Stimulated activated CD4-positive, alpha-beta T cell treated with anti-CD3 and anti-CD28 coated beads, Interleukin-4, amount 100 ng/mL, for 4 hours (primary cell): ENCODE results near the gene NCK2.

Experiments used
- DNase-seq, 2 experiments: peaks; one replicate each; pipeline ENCODE4 v3.0.0-alpha.2; 2020

Gene NCK2

DNA sequence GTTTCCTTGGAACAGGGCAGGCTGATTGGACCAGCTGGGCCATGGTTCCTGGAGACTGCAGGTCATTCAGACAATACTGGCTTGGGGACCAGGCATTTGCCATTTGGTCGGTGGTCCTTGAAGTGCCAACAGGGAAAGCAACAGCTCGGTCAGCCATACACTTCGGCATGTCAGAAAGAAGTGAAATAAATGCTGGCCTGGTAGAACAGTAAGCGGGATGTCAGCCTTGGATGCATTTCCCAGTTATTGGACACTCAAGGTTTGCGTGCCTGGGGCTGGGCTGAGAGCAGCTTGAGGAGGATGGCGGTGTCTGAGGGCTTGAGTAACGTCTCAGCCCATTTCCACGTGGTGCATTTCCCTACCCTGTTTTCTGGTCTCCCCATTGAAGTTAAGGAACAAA is 75.4 kb downstream of the NCK2 start:
- no peak for DNase-seq

DNA sequence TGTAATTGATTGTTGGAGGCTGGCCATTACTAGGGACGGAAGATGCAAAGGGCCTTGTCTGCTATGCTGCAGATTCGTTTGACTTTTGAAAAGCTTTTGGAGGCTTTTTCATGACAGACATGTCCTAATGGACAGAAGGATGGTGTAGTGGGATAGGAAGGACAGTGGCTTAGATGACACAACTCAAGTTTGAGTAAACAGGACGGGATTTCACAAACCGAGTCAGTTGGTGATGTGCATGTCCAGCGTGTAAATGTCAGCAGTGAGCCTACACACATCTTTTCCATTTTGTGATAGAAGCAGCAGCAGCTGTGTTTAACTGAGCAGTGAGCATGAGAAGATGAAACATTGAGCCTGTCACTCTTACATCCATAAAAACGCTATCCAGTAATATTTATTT is 76.0 kb downstream of the NCK2 start:
- DNase-seq = no peak

DNA sequence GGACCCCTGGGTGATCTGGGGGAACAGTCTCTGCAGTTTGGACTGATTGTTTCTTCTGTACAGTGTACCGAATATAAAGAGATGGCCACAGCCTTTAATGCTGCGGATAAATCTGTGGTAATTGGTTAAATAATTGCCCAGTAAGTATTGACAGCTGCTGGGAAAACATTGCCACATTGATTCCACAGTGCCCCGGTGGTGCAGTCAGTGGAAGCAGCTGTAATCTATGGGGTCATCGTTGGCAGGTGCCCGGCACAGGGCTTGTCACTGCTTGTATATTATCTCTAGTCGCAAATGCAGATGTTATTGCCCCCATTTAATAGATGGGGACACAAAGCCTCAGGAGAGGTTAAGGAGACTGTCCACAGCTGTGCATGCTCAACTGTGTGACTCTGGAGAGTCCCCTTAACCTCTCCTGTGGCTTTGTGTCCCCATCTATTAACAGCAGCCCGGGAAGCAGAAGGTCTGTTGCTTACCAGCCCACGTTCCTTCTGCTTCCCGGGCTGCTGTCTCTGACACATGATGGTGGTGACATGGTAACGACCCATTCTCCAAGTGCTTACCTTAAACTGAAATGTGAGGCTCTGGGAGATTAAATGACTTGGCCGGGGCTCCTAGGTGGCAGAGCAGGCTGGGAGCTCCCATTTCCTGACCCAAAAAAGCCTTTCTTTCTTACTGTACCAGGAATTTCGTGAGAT is 76.9 kb downstream of the NCK2 start:
- no peak for DNase-seq

DNA sequence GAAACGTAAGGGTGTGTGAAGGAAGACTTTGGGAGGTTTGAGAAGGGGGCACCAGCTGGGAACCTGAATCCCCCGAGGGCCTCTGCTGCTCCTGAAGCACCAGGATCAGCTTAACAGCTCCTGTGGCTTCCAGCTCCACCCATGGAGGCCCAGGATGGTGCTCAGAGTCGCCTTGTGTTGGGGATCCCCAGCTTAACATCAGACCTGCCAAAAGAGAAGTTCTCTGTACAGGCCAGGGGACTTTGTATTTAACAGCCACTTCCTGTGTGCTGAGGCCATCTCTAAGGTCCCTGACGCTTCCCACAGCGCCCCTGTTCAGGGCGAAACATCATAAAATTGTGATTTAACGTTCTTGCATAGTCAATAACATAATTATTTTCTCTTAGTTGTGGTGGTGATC is 77.5 kb downstream of the NCK2 start:
- DNase-seq = no peak

DNA sequence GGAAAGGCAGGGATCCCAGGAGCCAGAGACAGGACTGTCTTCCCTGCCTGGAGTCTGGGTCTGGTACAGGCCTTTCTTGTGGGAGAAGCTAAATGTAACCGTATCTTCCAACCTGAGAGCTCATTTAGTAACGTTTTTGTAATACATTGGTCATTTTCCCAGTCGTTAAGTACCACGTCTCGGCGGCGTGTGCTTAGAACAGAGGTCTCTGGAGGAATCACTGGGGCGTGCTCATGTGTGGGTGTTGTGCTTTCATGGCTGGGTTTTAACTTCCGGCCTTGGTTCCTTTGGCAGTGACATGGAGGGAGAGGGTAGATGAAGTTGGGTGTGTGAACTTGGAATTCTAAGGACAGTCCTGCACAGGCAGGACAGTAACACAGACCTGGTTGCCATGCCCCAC is 79.7 kb downstream of the NCK2 start:
- DNase-seq = no peak

DNA sequence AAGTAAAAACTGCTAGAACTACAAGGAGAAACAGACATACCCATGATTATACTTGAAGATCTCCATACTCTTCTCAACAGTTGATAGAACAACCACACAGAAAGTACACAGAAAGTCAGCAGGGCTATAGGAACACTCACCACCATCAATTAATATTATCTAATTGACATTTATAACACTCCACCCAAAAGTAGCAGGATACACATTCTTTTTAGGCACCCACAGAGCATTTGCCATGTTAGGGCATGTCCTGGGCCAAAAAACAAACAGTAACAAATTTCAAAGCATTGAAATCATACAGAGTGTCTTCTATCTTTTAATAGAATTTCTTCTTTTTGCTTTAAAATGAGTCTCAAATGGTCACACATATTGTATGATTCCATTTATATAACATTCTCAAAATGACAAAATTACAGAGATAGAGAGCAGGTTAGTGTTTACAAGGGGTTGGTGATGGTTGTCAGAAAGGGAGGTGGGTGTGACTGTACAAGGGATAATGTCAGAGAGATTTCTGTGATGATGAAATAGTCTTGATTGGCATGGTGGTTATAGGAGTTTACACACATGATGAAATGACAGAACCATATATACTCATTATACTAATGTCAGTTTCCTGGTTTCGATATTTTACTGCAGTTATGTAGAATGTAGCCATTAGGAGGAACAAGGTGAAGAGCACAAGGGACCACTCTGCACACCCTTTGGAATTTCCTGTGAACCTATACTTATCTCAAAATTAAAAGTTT is 82.8 kb downstream of the NCK2 start:
- DNase-seq = no peak

DNA sequence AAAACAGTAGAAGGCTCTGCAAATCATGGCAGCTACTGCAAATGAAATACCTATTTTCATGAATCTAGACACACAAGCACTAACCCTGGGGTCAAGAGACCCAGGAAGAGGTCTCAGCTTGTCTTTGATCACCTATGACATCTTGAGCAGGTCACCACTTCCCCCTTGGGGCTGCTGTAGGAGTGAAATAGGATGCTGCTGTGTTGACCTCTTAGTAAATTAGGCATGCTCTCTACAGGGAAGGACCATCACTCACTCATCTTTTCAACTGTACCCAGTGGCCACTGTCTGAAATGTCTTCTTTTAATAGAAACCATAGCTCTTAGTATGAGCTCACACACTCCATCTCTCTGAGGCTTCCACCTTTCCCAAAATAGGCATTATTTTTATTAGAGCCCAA is 83.8 kb downstream of the NCK2 start:
- no peak for DNase-seq

DNA sequence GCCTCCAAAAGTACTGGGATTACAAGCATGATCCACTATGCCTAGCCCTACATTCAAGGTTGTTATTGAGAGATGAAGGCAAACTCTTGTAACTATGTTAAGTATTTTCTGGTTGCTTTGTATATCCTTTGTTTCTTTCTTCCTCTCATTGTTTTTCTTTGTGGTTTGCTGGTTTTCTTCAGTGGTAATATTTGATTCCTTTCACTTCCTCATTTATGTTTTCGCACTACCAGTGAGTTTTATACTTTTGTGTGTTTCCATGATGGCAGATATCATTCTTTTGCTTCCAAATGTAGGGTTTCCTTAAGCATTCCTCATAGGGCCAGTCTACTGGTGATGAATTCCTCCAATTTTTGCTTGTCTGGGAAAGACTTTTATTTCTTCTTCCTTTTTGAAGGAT is 90.2 kb downstream of the NCK2 start:
- DNase-seq = no peak

DNA sequence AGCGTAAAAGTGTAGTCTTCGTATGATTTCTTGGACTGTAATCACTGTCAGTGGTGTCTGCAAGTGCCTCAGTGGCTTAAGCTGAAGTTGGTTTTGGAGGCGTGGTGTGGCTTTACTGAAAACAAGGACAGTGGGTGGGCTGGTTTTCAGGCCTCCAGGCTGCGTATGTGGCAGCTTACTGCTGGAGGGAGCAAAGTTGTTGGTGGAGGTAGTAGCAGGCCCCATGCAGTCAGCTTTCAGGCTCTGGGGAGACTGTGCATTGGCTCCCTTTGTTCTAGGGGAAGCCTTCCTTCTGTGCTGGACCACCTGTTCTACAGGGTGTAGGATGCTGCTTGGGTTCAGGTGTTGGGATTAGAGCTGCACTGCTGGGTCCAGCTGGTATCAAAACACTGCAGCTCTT is 91.6 kb downstream of the NCK2 start:
- no peak for DNase-seq

DNA sequence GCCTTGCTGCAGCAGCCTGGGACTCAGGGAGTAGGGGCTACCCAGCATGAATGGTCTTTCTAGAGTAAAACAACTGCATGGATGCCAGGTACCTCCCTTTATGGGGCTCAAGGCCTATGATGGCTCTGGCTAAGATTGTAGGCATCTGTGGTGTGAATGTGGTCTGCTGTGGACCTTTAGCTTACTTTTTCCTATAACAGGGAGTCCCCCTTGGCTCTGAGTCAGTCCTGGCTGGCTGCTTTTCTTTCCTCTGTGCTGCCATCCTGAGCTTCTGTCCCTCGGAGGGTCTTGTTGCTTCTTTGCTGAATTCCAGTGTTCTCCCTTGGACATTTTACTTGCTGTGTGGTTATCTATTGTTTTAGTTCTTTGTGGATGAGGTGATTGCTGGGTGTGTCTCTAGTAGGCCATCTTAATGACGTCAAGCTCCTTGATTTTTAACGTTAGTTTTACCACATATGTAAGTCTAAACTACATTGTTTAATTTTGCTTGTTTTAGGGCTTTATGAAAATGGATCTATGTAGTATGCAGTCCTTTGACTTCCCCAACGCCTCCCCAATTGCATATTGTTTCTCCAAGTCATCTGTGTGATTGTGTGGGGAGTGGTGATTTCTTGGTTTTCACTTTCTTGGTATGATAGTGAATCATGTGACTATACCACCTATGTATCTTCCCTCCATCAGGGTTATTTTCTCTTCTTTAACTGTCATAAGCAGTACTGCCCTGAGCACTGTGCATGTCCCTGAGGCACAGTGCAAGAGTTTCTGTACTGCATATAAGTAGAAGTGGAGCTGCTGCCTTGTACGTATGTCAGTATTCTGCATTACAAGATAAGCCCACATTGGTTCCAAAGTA is 92.4 kb downstream of the NCK2 start:
- DNase-seq = no peak

DNA sequence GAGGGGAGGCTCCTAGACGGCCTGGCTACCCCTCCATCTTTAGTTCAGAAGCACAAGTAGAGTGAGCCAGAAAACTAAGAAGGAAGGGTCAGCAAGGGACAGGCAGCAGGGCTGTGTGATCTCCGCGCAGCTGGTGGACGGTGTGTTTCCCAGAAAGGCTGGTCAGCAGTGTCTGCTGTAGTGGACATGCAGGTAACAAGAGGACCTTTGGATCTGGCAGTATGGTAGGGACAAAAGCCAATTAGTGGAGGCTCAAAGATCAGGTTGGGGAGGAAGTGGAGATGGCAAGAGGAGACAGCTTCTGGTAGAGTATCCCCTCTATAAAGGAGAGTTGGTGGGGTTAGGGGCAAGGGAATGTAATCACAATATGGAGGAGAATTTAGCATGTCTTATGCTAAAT is 95.1 kb downstream of the NCK2 start:
- no peak for DNase-seq

DNA sequence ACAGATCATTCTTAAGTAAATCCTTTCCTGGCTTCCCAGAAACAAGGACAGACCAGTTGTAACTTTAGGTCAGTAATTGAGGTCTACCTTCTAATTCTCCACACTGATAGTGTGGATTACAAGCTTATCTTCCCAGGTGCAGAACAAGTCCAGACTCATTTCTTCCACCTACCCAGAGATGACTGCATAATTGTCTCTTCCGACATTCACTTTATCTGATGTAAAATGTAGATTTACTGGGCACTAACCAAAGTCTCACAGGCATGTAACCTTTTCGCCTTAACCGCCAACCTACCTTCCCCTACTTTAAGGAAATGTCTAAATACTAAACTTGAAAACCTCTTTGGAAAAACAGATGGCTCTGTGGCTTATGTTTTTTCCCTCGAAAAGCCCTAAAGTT is 96.2 kb downstream of the NCK2 start:
- no peak for DNase-seq

DNA sequence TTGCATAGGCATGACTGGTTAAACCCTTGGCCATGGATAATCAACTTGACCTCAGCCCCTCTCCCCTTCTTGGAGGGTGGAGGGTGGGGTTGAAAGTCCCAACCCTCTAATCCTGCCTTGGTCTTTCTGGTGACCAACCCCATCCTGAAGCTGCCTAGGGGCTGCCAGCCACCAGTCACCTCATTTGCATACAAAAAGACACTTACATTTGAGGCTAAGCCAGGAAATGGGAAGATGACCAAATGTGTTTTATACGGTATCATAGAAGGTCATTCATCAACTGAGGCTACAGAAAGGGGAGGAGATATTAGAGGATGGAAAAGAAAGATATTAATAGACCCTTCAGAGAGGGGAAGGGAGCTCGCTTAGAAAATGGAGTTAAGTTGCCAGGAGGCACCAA is 96.8 kb downstream of the NCK2 start:
- no peak for DNase-seq

DNA sequence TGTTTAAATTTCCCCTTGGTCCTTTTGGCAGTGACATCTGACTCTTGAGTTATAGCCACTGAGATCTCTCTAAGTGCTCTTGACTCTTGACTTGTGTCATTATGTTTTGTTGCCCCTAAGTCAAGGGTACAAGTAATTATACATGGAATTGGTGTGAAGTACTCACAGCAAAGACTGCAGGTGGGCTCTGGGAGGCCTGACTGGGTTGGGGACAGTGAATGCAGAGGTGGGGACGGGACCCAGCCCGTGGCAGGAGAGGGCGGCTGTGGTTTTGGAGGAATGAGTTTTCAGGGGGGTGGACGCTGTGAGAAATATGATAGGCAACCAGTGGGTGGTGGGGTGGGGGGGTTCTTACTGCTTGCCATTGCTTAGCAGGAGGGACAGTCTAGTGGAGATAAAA is 97.8 kb downstream of the NCK2 start:
- no peak for DNase-seq

DNA sequence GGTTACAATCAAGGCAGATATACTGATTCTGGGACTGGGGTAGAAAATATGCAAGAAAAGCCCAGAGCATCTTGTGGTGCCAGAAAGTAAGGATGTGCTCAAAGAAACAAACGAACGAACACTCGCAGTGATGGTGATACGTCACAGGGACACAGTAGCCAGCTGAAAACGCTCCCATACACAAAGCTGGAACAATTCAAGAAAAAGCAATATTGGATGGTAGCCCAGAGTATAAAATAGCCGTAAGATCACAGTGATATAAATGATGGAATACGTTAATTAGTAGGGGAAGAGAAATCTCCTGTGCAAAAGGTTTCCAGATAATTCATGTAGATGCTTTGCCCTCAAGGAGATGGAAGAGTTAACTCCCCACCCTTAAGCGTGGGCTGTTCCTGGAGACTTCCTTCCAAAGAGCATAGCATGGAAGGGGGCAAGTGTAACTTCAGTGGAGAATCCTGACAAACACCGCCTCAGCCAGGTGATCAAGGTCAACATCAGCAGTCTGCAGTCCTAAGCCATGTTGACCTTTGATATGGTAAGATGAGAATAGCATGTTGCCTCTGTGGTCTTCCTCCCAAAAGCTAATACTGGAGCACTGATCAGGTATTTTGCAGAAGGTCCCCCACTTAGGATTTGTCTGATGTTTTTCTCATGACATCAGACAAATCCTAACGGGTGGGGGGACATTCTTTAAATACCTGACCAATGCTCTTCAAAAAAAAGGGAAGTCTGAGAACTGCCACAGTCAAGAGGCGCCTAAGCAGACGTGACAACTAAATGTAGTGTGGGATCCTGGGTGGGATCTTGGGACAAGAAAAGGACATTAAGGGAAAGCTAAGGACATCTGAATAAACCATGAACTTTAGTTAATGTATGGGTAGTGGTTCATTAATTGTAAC is 99.0 kb downstream of the NCK2 start:
- no peak for DNase-seq

DNA sequence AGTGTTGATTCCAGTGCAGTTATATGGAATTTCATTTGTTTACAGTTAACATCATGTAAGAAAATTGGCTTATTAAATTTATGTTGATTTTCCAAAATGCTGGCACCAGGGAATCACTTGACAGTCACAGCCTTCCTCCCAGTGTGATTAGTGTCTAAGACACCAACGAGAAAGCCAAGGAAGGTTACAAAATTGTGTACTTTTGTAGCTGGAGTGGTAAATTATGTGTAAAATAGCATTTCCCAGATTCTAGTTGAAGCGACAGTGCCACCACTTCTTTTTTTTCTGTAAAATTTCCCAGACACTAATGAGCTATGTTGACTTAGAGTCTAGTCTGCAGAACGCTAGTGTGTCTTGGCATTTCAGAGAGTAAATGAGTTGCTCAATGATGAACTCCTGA is 101.3 kb downstream of the NCK2 start:
- no peak for DNase-seq

DNA sequence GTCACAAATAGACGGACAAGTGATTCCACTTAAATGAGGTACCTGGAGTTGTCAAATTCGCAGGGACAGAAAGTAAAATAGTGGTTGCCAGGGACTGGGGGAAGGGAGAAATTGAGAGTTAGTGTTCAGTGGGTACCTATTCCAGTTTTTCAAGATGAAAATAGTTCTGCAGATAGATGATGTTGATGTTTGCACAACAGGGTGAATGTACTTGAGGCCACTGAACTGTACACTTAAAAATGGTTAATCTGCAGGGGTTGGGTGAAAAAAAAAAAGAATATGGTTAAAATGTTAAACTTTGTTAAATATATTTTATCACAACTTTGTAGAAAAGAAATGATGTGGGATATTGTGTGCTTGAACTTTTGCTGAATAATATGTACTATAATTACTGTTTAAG is 102.3 kb downstream of the NCK2 start:
- no peak for DNase-seq

DNA sequence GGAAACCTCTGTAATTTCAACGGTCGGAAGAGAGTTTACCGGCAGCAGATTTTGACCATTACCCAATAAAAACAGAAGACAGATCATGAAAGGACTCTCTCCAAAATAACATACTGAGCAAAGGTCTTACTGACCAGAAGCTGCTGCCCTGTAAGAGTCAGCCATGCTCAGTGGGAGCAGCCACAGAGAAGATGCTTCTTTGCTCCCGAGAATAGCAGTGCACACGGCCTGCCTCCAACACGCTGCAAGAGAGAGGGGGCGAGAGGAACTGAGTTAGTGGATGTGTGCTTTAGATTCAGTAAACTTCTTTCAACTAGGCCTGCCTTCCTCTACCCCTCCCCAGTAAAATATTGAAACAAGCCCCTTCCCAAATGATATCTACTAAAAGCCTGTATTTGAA is 103.7 kb downstream of the NCK2 start:
- no peak for DNase-seq

DNA sequence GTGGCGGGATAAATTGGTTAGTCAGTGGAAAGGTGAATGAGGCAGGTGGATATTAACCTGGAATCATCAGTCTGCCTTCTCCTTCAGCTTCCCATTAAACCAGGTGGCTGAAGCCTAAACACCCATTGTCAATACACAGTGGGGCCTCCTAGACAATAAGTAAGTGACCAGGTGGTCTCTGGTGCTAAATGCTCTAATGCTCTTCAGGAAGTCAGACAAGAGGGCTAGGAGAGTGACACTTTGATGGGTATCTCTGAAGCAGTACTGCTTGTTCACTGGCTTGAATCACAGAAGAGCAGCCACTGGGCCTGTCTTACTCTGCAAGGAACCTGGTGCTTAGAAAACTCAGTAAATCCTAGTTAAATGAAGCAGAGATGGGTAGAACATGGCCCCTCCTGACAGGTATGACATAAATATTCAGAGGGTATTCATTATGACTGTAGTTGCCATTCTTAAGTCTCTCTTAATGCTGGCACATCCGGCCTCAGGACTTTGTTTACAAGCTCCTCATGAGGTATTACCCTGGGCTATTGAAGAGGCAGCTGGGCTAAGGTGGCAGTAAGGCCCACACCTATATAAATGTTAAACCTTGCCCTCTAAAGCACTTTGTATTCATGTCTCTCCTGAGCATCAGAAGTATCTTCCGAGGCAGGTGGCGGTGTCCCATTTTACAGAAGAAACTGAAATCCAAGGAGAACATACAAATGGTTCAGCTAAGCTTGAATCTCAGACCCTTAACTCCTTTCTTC is 104.9 kb downstream of the NCK2 start:
- no peak for DNase-seq

DNA sequence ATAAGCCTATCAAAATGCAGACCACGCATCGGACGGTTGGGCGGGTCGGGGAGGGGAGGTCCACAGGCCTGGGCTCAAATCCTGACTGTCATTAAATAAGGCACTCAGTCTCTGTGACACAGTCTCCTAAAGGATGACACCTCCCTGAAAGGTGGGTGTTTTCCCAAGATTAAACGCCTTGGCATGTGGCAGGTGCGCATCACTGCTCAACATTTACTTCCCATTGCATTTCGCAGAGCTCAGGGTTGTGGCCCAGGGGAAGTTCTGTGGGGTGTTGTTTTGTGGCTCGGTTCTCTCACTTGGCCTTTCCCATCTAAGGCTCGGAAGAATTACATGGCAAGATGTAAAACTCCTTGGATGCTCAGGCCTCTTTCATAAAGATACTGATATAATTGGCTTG is 107.4 kb downstream of the NCK2 start:
- DNase-seq = no peak

DNA sequence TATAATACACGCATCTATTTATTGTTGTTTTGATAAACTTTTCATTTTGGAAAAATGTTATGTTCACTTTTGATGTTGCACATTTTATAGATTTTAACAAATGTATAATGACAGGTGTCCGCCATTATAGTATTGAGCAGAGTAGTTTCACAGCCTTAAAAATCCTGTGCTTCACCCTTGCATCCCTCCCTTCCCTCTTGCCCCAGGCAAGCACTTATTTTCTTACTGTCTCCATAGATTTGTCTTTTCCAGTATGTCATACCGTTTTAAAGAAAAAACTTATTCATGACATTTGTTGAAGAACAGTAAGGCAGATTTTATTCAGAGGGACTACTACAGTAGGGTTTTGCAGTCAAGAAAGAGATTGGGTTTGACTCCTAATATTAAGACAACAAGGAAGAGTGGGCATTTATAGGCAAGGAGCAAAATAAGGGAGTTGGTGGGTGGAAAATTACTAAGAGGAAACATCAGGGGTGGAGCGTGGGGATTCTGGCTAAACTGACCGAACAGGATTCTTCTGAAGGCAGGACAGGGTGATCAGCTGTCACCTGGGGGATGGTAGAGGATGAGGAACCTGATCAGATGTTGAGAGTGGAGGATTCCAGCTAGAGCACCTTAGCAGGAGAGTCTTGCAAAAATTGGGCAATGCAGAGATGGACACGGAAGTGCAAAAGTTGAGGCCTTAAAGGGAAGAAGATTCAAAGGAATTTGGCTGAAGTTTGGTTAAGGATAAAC is 108.8 kb downstream of the NCK2 start:
- DNase-seq = no peak
